Liver (tissue), 9 donors: ENCODE measurements around the gene GCNT1. TPM values are rescaled to one million over a fixed set of nuclear protein-coding genes. Genes with fewer than 3 reads are reported as not detected.

Experiments used
- DNase-seq: peaks from one replicate; pipeline ENCODE4 v3.0.0-alpha.2; 2017; ENCODE audit warnings: low spot score
- H3K27ac ChIP-seq, 2 donors: one replicate each; pipeline ENCODE4 v1.7.0; 2013; ENCODE audit warnings: inconsistent platforms in 2 of 2, low read length in 2 of 2, control low read depth in 1 of 2, low read depth in 1 of 2, mild to moderate bottlenecking in 1 of 2
- H3K27me3 ChIP-seq, 4 donors: one replicate each; pipeline versions ENCODE4 v1.6.1 to v1.7.0; 2013; ENCODE audit warnings: low read length in 3 of 4, inconsistent platforms in 1 of 4, mild to moderate bottlenecking in 1 of 4, moderate library complexity in 1 of 4; ENCODE audit not compliant: control insufficient read depth in 4 of 4, insufficient read depth in 4 of 4
- H3K36me3 ChIP-seq, 4 donors: one replicate each; pipeline versions ENCODE4 v1.6.1 to v1.7.0; 2013; ENCODE audit warnings: low read length in 3 of 4, mild to moderate bottlenecking in 3 of 4, low read depth in 1 of 4, moderate library complexity in 1 of 4; ENCODE audit not compliant: control insufficient read depth in 4 of 4, insufficient read depth in 3 of 4
- H3K4me1 ChIP-seq, 4 donors: one replicate each; pipeline versions ENCODE4 v1.6.1 to v1.7.0; 2013; ENCODE audit warnings: low read length in 3 of 4, mild to moderate bottlenecking in 3 of 4, moderate library complexity in 1 of 4; ENCODE audit not compliant: control insufficient read depth in 4 of 4, insufficient read depth in 4 of 4
- H3K4me3 ChIP-seq, 3 donors: one replicate each; pipeline versions ENCODE4 v1.6.1 to v1.7.0; 2013; ENCODE audit warnings: low read length in 3 of 3, control low read depth in 1 of 3, low read depth in 1 of 3, mild to moderate bottlenecking in 1 of 3
- H3K9ac ChIP-seq, 2 donors: one replicate each; pipeline ENCODE4 v1.7.0; 2013; ENCODE audit warnings: low read length in 2 of 2, mild to moderate bottlenecking in 2 of 2, moderate library complexity in 2 of 2, control low read depth in 1 of 2, low read depth in 1 of 2
- H3K9me3 ChIP-seq, 4 donors: one replicate each; pipeline versions ENCODE4 v1.6.1 to v1.7.0; 2013; ENCODE audit warnings: low read length in 3 of 4; ENCODE audit not compliant: control insufficient read depth in 4 of 4
- ATF3 ChIP-seq: IDR thresholded peaks from 2 replicates; pipeline ENCODE4 v1.6.1; 2016; ENCODE audit warnings: antibody characterized with exemption
- CTCF ChIP-seq: fragments of 150-350 bp; IDR thresholded peaks from 2 replicates; pipeline ENCODE4 v1.5.1; 2017; ENCODE audit warnings: improper control_type of control experiment, low read depth, low read length; ENCODE audit not compliant: missing input control
- EGR1 ChIP-seq, 2 donors: IDR thresholded peaks; 2 replicates each; pipeline ENCODE4 v1.6.1; 2016 to 2018; ENCODE audit warnings: antibody characterized with exemption in 2 of 2, low read depth in 2 of 2
- FOXA1 ChIP-seq: IDR thresholded peaks from 2 replicates; pipeline ENCODE4 v1.6.1; 2016; ENCODE audit warnings: antibody characterized with exemption
- FOXA2 ChIP-seq: IDR thresholded peaks from 2 replicates; pipeline ENCODE4 v1.6.1; 2016; ENCODE audit warnings: antibody characterized with exemption
- GABPA ChIP-seq, 2 donors: IDR thresholded peaks in 1 of 2; conservative IDR thresholded peaks in 1 of 2; 2 replicates each; pipeline ENCODE4 v1.6.1; 2016; ENCODE audit warnings: antibody characterized with exemption in 2 of 2, mild to moderate bottlenecking in 1 of 2, moderate library complexity in 1 of 2
- HNF4A ChIP-seq, 2 donors: conservative IDR thresholded peaks; 2 replicates each; pipeline ENCODE4 v1.6.1; 2016; ENCODE audit warnings: antibody characterized with exemption in 2 of 2, mild to moderate bottlenecking in 2 of 2
- HNF4G ChIP-seq: IDR thresholded peaks from 2 replicates; pipeline ENCODE4 v1.6.1; 2016; ENCODE audit warnings: antibody characterized with exemption
- JUND ChIP-seq, 2 donors: IDR thresholded peaks; 2 replicates each; pipeline ENCODE4 v1.6.1; 2016; ENCODE audit warnings: antibody characterized with exemption in 2 of 2
- MAX ChIP-seq: IDR thresholded peaks from 2 replicates; pipeline ENCODE4 v1.6.1; 2016; ENCODE audit warnings: antibody characterized with exemption
- NR2F2 ChIP-seq: IDR thresholded peaks from 2 replicates; pipeline ENCODE4 v1.6.1; 2016; ENCODE audit warnings: antibody characterized with exemption
- RAD21 ChIP-seq, 2 donors: IDR thresholded peaks; 2 replicates each; pipeline ENCODE4 v1.6.1; 2016; ENCODE audit warnings: antibody characterized with exemption in 2 of 2, mild to moderate bottlenecking in 2 of 2
- REST ChIP-seq: IDR thresholded peaks from 2 replicates; pipeline ENCODE4 v1.6.1; 2016; ENCODE audit warnings: antibody characterized with exemption, mild to moderate bottlenecking
- RXRA ChIP-seq, 2 donors: IDR thresholded peaks; 2 replicates each; pipeline ENCODE4 v1.6.1; 2017 to 2018; ENCODE audit warnings: antibody characterized with exemption in 2 of 2, mild to moderate bottlenecking in 1 of 2
- SP1 ChIP-seq: IDR thresholded peaks from 2 replicates; pipeline ENCODE4 v1.6.1; 2018; ENCODE audit warnings: antibody characterized with exemption, mild to moderate bottlenecking
- TAF1 ChIP-seq: conservative IDR thresholded peaks from 2 replicates; pipeline ENCODE4 v1.6.1; 2016; ENCODE audit warnings: antibody characterized with exemption, mild to moderate bottlenecking
- YY1 ChIP-seq: IDR thresholded peaks from 2 replicates; pipeline ENCODE4 v1.6.1; 2016; ENCODE audit warnings: antibody characterized with exemption, mild to moderate bottlenecking
- ZBTB33 ChIP-seq: IDR thresholded peaks from 2 replicates; pipeline ENCODE4 v1.6.1; 2016; ENCODE audit warnings: antibody characterized with exemption
- WGBS: extraction: QIAGEN DNeasy Blood & Tissue Kit; methylation state at CpG from one replicate; pipeline ENCODE4 v1.1.7; 2013; 5-methylcytosine and 5-hydroxymethylcytosine counted together
- polyA plus RNA-seq, 2 donors: library from polyadenylated mRNA; stranded (reverse) in 1 of 2; unstranded in 1 of 2; fragments of 200-250 nt in 1 of 2; fragments of >200 nt in 1 of 2; fragmentation: Nextera tagmentation in 1 of 2; extraction: Ambion mirVana in 1 of 2; gene quantifications; one replicate each; pipeline versions ENCODE4 v1.2.1 to v1.2.3, GENCODE V29; 2013 to 2015
- total RNA-seq, 2 donors: library from RNA; depleted of rRNA; stranded (reverse); fragments of >200 nt; gene quantifications; one replicate each; pipeline ENCODE4 v1.2.3, GENCODE V29; 2014
- donor health status: healthy.
- donor health status: healthy.
- donor health status: healthy.
- donor health status: healthy.
- donor health status: healthy.

GCNT1 gene
- total and polyA plus RNA-seq, 4 donors: 0.82 to 4.3 (median 2.6) TPM

- Histone ChIP-seq H3K4me3 (no peak overlapping the region), H3K9ac (no peak overlapping the region), H3K9me3 (no peaks in the 10 kb centered on the region), H3K27ac (no peak overlapping the region), H3K36me3 (no peaks in the 10 kb centered on the region), H3K4me1 (no peaks in the 10 kb centered on the region), H3K27me3 (no peaks in the 10 kb centered on the region)
- DNase-seq: no peak
- 76% methylated on average over 3 of the region's 3 CpGs for WGBS
- TF ChIP-seq JUND (IDR thresholded peaks at IDR 0.05) (no peak), REST (no peak), NR2F2 (no peak), FOXA2 (no peak), HNF4G (no peak), TAF1 (no peak), FOXA1 (no peak), YY1 (no peak), ZBTB33 (no peak), MAX (no peak), HNF4A (conservative IDR thresholded peaks at IDR 0.05) (no peak), CTCF (no peak), EGR1 (IDR thresholded peaks at IDR 0.05; ENCODE audit: low read depth in 2 of 2) (no peak)
Measured at GRCh38 chr9:76516871-76517270, 57.9 kb downstream of the GCNT1 start.

- Histone ChIP-seq H3K27me3 (no peaks in the 10 kb centered on the region), H3K27ac (no peak overlapping the region), H3K4me1 (no peaks in the 10 kb centered on the region), H3K36me3 (no peaks in the 10 kb centered on the region), H3K4me3 (no peak overlapping the region), H3K9me3 (no peaks in the 10 kb centered on the region), H3K9ac (no peak overlapping the region)
- DNase-seq: no peak
- TF ChIP-seq FOXA2 (no peak), SP1 (no peak), GABPA (IDR thresholded peaks at IDR 0.05 in 1 of 2, conservative IDR thresholded peaks at IDR 0.05 in 1 of 2) (no peak), RAD21 (IDR thresholded peaks at IDR 0.05) (no peak), MAX (no peak), EGR1 (IDR thresholded peaks at IDR 0.05; ENCODE audit: low read depth in 2 of 2) (no peak), RXRA (IDR thresholded peaks at IDR 0.05) (no peak), YY1 (no peak), ATF3 (no peak)
- WGBS: 54% methylated on average over 8 of the region's 8 CpGs
Measured at GRCh38 chr9:76519075-76519835, 60.3 kb downstream of the GCNT1 start.
